ENCODE results near the gene CWC25.
"Not testable (repeated sequence)": the region's sequence is repeated elsewhere in the genome, so short reads cannot be mapped to it uniquely, and the experiment has no call there.

Gene CWC25

GRCh38 chr17:38852771-38853291 lies 27.7 kb upstream of the CWC25 start:
- DNase-seq (ENCODE audit: low read depth): no peak

GRCh38 chr17:38851434-38851833 lies 26.3 kb upstream of the CWC25 start:
- DNase-seq (ENCODE audit: low read depth): no peak

GRCh38 chr17:38850374-38850773 lies 25.3 kb upstream of the CWC25 start:
- no peak for DNase-seq (ENCODE audit: low read depth)

GRCh38 chr17:38848939-38849605 lies 24.0 kb upstream of the CWC25 start:
- DNase-seq (ENCODE audit: low read depth): no peak

- no peak for DNase-seq (ENCODE audit: low read depth)
Measured at GRCh38 chr17:38848557-38848891, 23.4 kb upstream of the CWC25 start.

GRCh38 chr17:38844261-38844757 lies 19.2 kb upstream of the CWC25 start:
- no peak for DNase-seq (ENCODE audit: low read depth)

- no peak for DNase-seq (ENCODE audit: low read depth)
Measured at GRCh38 chr17:38825762-38826247, 684 bp upstream of the CWC25 start.

GRCh38 chr17:38815576-38816193 lies 9.4 kb downstream of the CWC25 start:
- DNase-seq (ENCODE audit: low read depth): no peak

- DNase-seq (ENCODE audit: low read depth): no peak
Measured at GRCh38 chr17:38809828-38810227, 15.3 kb downstream of the CWC25 start.

- DNase-seq (ENCODE audit: low read depth): no peak
Measured at GRCh38 chr17:38800237-38800760, 24.8 kb downstream of the CWC25 start.

GRCh38 chr17:38799501-38800236 lies 25.5 kb downstream of the CWC25 start, which contains the start of gene PIP4K2B:
Gene PIP4K2B (minus strand): TSS chr17:38799556. CDS start chr17:38799424, 132 bp downstream.
- DNase-seq (ENCODE audit: low read depth): peak; percentile 87

GRCh38 chr17:38798614-38799500 lies 26.3 kb downstream of the CWC25 start:
- DNase-seq (ENCODE audit: low read depth): no peak

GRCh38 chr17:38797828-38798227 lies 27.3 kb downstream of the CWC25 start:
- DNase-seq (ENCODE audit: low read depth): no peak

GRCh38 chr17:38797158-38797490 lies 28.0 kb downstream of the CWC25 start:
- no peak for DNase-seq (ENCODE audit: low read depth)

GRCh38 chr17:38796451-38797157 lies 28.5 kb downstream of the CWC25 start:
- DNase-seq (ENCODE audit: low read depth): no peak

- DNase-seq (ENCODE audit: low read depth): no peak
Measured at GRCh38 chr17:38794221-38794620, 30.9 kb downstream of the CWC25 start.

GRCh38 chr17:38791162-38791561 lies 34.0 kb downstream of the CWC25 start:
- no peak for DNase-seq (ENCODE audit: low read depth)

- not testable (repeated sequence) for DNase-seq (ENCODE audit: low read depth)
Measured at GRCh38 chr17:38790148-38790707, 34.9 kb downstream of the CWC25 start.

- DNase-seq (ENCODE audit: low read depth): no peak
Measured at GRCh38 chr17:38789185-38789584, 35.9 kb downstream of the CWC25 start.

GRCh38 chr17:38787999-38788398 lies 37.1 kb downstream of the CWC25 start:
- DNase-seq (ENCODE audit: low read depth): not testable (repeated sequence)

Data from HS-5 (cell line).